GM12865 (cell line): ENCODE results near the gene PCNX3.
"Not testable (repeated sequence)": the region's sequence is repeated elsewhere in the genome, so short reads cannot be mapped to it uniquely, and the experiment has no call there.

Experiments used
- DNase-seq: peaks from one replicate; pipeline ENCODE4 v3.0.0; 2010; ENCODE audit warnings: low read depth
- H3K4me3 ChIP-seq: 2 replicates; pipeline ENCODE4 v1.5.1; 2011; ENCODE audit warnings: mild to moderate bottlenecking, low read depth, low read length, control low read depth
- TF ChIP-seq, protein P1 (sequence below): IDR thresholded peaks from 2 replicates; pipeline ENCODE4 v1.5.1; 2011; ENCODE audit warnings: low read length, control low read depth, low read depth, inconsistent platforms; ENCODE audit not compliant: insufficient read depth; ENCODE audit errors: missing control alignments

The PCNX3 gene

DNA sequence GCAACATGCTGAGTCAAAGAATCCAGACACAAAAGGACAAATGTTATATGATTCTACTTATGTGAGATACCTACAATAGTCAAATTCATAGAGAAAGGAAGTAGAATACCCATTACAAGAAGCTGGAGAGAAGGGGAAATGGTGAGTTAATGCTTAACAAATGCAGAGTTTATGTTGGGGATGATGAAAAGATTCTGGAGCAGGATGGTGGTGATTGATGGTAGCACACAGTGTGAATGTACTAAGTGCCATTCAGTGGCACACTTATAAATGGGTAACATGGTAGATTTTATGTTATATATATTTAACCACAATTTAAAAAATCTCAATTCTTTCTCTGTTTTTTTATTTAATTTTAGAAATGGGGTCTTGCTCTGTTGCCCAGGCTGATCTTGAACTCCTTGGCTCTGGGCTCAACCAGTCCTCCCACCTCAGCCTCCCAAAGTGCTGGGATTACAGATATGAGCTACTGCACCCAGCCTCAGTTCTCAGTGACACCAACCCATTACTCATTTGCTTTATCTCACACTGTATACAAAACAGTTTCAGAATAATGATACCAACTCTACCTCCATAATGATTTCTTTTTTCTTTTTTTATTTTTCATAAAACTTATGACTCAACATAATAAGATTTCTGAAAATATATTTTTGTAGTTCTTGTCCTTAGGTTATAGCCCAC lies 56.7 kb downstream of the PCNX3 start:
- TF ChIP-seq, protein P1, sequence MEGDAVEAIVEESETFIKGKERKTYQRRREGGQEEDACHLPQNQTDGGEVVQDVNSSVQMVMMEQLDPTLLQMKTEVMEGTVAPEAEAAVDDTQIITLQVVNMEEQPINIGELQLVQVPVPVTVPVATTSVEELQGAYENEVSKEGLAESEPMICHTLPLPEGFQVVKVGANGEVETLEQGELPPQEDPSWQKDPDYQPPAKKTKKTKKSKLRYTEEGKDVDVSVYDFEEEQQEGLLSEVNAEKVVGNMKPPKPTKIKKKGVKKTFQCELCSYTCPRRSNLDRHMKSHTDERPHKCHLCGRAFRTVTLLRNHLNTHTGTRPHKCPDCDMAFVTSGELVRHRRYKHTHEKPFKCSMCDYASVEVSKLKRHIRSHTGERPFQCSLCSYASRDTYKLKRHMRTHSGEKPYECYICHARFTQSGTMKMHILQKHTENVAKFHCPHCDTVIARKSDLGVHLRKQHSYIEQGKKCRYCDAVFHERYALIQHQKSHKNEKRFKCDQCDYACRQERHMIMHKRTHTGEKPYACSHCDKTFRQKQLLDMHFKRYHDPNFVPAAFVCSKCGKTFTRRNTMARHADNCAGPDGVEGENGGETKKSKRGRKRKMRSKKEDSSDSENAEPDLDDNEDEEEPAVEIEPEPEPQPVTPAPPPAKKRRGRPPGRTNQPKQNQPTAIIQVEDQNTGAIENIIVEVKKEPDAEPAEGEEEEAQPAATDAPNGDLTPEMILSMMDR, result no peak
- no peak overlapping the region for H3K4me3 ChIP-seq
- no peak for DNase-seq

DNA sequence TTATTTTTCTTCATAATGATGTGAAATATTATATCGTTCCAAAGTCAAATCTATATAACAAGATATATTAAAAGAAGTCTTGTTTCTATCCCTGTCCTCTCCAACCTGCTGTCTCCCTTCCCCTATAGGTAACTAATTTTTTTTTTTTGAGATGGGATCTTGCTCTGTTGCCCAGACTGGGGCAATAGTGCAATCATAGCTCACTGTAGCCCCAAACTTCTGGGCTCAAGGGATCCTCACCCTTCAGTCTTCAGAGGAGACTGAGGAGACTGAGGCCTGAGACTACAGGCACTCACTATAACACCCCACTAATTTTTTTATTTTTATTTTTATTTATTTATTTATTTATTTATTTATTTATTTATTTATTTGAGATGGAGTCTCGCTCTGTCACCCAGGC lies 57.4 kb downstream of the PCNX3 start:
- TF ChIP-seq, protein P1, result no peak
- DNase-seq, result no peak
- H3K4me3 ChIP-seq, result no peak overlapping the region

DNA sequence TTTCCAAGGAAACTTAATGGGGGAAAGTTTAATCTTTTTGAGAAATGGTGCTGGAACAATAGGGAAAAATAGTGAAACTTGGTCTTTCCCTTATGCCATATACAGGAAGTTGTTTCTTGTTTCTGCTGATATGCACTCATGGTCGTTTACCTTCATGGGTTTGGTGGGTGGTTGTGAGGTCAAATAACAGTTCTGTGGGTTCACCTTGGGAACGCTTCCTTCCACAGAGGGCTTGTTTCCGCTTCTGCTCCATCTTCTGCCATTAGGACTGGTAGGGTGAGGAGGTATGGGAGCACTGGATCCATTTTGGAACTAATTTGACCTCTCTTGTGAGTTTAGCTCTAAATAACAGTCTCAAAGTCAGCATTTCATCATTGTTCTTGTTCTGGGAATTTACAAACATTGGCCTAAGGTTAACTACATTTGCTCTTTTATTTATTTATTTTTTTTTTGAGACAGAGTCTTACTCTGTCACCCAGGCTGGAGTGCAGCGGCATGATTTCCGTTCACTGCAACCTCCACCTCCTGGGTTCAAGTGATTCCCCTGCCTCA lies 64.7 kb downstream of the PCNX3 start:
- no peak overlapping the region for H3K4me3 ChIP-seq
- no peak for DNase-seq
- TF ChIP-seq, protein P1, result no peak

DNA sequence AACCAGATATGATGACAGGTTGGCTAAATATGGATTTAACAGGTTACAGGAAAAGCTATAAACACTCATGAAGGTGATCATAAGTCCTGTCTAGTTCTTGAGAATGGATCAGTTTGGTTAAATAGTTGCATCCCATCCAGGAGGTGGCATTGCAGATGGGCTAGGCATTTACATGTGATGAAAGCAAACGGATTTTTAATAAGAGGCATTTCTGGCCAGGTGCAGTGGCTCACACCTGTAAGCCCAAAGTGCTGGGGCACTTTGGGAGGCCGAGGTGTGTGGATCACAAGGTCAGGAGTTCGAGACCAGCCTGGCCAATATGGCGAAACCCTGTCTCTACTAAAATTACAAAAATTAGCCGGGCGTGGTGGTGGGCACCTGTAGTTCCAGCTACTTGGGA lies 67.9 kb downstream of the PCNX3 start:
- not testable (repeated sequence) for H3K4me3 ChIP-seq, DNase-seq

DNA sequence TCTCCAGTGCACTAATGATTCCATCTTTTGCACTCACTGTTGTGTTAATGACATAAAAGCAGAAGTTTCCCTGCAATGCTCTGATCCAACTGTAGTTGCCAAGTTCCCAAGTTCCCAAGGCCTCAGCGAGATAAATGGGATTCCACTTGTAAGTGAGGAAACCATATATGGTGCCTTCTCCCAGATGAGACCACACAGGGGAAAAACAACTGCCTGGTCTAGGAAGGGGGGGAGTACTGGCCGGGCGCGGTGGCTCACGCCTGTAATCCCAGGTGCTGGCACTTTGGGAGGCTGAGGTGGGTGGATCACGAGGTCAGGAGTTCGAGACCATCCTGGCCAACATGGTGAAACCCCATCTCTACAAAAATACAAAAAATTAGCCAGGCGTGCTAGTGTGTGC lies 70.4 kb downstream of the PCNX3 start:
- TF ChIP-seq, protein P1, result no peak
- no peak for DNase-seq
- H3K4me3 ChIP-seq, result no peak overlapping the region
